HG02938 (cell line): Measurements from ENCODE around the gene FKBP6.
"Not testable (repeated sequence)": the region's sequence is repeated elsewhere in the genome, so short reads cannot be mapped to it uniquely, and the experiment has no call there.

Source experiments
- ATAC-seq: cut with Tn5 transposase; IDR thresholded peaks from one replicate; pipeline ENCODE4 v1.9.1; 2021; ENCODE audit warnings: mild to moderate bottlenecking, moderate library complexity; ENCODE audit not compliant: unreplicated experiment

The FKBP6 gene

DNA sequence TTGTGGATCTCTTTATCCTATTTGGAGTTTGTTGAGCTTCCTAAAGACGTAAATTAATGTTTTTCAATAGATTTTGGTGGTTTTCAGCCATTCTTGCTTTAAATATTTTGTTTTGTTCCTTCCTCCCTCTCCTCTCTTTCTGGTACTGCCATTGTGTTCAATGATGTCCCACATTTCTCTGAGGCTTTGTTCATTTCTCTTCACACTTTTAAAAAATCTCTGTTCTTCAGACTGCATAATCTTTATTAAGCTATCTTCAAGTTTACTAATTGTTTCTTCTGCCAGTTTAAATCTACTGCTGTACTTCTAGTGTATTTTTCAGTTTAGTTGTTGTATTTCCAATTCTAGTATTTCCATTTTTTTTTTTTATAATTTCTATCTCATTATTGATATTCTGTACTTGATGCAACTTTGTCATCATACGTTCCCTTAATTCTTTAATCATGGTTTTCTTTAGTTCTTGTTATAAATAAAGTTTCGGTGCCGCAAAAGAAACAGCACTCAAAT, 60.0 kb downstream of the FKBP6 start:
- no peak for ATAC-seq

DNA sequence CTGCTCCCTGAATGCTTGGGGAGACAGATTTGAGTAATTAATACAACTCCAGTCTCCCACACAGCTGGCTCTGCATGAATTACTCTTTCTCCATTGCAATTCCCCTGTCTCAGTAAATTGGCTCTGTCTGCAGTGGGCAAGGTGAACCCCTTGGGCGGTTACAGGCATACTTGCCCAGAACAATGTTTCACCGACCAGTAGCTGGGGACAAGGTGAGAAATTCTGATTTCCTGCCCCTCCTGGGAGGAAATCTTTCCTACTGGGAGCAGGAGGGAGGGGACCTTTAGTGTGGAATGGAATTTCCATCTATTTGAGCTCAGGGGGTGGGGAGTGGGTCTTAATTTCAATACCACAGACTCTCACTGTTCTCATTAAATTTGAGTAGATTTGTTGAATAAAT, 63.4 kb downstream of the FKBP6 start:
- no peak for ATAC-seq

- ATAC-seq = no peak
These were observed 66.5 kb downstream of the FKBP6 start for GRCh38 chr7:73394422-73394821.

- ATAC-seq = no peak
These were observed 67.9 kb downstream of the FKBP6 start for GRCh38 chr7:73395538-73396503.

- no peak for ATAC-seq
These were observed 69.7 kb downstream of the FKBP6 start for GRCh38 chr7:73397521-73398281.

DNA sequence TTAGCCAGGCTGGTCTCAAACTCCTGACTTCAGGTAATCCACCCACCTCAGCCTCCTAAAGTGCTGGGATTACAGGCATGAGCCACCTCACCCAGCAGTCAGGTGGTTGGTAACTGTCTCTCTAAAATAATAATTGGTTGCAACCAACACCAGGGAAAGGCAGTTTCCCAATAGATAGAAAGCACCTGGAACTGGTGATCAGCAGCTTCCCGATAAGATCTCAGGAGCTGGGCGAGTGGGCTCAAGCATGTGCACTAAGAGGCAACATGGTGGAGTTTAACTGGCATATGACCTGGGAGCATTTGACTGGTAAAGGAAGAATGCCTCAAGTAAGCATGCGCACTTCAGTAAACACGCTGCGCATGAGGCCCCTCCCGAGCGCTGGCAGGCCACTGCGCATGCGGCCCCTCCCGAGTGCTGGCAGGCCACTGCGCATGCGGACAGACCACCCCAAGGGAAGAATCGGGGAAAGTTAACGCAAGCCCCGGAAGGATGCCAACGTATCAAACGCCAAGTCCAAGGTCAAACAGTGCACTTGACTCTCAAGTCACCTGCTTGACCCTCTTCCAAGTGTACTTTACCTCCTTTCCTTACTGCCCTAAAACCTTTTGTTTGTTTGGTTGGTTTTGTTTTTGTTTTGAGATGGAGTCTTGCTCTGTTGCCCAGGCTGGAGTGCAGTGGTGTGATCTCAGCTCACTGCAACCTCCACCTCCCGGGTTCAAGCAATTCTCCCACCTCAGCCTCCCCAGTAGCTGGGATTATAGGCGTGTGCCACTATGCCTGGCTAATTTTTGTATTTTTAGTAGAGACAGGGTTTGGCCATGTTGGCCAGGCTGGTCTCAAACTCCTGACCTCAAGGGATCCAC, 71.5 kb downstream of the FKBP6 start:
- ATAC-seq = not testable (repeated sequence)

GRCh38 chr7:73404860-73405259, 76.9 kb downstream of the FKBP6 start:
- ATAC-seq = not testable (repeated sequence)
